ELF-1 (cell line): ENCODE results near the gene ZNF644.
"Not testable (repeated sequence)": the region's sequence is repeated elsewhere in the genome, so short reads cannot be mapped to it uniquely, and the experiment has no call there.

Experiments used
- DNase-seq: peaks from one replicate; pipeline ENCODE4 v3.0.0-alpha.2; 2016; ENCODE audit warnings: low read depth, low spot score

Gene ZNF644

DNA sequence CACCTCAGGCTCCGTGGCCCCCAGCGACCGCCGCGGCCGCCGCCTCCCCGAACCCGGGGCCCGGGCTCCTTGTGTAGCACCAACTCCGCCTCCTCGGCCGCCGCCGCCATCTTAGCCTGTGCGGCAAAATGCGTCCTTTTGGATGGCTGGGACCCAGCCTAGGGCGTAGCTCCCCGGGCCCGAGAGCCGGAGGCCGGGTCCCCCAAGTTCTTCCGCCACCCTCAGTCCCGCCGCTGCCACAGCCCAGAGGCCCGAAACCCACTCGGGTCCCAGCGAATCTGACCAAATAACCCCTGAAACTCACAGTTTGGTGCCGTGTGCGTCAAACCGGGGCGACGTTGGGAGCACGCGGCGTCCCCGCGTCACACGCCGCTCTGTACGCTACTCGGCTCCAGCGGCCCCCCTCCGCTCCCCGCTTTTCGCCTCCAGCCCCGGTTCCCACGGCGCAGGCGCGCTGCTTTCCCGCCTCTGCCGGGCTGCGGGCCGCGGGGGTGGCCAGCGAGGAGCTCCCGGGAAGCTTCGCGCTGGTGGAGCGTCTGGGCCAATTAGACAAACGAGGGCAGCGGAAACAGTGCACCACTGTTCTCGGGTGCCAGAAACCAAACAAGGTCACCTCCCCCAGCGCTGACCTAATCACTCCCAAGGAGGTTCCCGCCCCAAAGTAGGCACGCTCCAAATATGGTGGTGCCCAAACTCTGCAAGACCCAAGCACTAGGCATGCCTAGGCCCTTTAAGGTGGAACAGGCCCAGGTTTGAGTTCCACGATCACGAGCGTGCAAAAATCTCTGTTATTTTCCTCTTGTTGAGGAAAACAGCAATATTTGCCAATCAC, at the start of gene ZNF644:
Gene ZNF644, minus strand, starts transcription at position 350 of the 832 bp plus-strand sequence. CDS start 39,682 bp downstream, outside the sequence.
- peak; percentile 95 for DNase-seq

DNA sequence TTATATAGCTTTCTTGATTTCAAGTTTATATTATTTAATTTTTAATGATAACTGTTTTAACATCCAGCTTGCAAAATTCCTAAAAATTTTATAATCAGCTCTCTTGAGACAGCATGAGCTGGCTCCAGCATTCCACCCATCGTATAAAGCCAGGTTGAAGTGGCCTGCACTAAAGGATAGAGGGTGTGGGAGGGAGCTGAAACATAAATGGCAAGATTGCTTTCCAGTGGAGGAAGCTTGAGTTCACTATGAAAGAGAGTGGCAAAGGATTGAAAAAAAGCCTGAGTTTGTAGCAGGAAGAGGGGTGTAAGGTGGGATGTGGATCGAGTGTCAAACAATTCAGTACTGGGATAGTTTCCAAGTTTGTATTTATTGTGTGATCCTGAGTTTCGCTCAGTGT, 48.5 kb upstream of the ZNF644 start:
- no peak for DNase-seq

DNA sequence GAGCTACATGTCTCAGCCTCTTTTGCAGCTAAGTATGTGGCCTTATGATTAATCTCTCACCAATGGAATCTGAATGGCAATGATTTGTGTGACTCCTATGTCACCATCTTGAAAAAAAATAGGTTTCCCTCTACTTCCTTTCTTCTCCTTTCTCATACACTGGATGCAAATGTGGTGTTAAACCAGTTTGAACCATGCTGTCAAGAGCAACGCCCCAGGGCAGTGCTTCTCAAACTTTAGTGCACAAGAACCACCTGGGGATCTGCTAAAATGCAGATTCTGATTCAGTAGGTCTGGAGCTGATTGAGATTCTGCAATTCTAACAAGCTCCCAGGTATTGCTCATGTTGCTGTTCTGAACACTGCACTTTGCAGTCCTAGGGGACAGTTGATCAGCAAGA, 44.7 kb upstream of the ZNF644 start:
- peak; percentile 56 for DNase-seq

DNA sequence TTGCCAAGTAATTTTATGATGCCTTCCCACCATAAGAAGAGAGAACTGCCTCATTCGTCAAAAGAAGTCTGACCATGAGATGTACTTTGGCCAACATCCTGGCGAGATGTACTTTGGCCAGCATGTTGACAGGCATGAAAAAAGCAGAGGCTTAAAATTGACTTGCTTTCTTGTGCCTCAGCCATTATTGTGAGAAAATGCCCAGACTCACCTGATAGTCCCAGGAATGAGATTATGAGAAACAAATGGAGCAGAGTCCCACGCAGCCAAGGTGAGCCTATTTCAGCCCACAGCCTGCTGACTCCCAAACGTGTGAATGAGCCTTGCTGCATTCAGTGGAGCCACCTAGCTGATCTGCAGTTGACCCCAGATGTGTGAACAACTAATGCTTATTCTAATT, 43.5 kb upstream of the ZNF644 start:
- no peak for DNase-seq

DNA sequence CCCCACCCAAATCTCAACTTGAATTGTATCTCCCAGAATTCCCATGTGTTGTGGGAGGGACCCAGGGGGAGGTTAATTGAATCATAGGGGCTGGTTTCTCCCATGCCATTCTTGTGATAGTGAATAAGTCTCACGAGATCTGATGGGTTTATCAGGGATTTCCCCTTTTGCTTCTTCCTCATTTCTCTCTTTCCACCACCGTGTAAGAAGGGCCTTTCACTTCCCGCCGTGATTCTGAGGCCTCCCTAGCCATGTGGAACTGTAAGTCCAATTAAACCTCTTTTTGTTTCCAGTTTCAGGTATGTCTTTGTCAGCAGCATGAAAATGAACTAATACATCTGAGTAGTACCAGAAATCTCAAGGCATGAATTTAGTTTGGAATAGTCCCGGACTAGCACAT, 41.6 kb upstream of the ZNF644 start:
- DNase-seq, result not testable (repeated sequence)

DNA sequence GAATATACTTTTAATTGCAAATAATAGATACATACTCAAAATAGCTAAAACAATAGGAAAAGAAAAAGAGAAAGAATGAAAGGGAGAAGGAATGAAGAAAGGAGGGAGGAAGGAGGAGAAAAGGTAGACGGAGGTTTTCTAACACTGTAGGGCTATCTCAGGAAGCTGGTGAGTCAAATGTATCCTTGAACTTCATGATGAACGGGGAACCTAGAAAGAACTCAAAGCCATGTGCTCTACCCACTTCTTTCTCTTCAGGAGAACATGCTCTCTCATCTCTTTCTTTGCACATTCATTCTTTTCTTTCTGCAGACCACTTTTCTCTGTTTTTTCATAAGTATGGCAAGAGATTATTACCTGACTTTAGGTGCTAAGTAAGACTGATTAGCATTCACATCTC, 37.3 kb upstream of the ZNF644 start:
- no peak for DNase-seq

DNA sequence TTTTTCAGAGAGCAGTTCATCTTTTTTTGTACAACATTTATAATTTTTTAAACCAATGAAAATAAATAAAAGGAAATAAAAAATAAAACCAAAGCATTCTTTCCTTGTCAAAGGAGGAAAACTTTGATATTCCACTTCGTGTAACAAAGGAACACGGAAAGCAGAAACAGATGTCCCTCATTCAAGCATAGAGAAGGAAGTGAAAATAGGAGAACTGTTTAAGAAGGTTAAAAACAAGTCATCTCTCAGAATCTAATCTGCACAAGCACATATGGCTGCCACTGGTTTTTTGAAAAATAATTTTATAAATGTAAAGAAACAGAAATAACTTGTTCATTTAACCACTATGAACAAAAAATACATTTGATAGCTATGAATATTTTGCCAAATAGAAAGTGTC, 35.9 kb upstream of the ZNF644 start:
- no peak for DNase-seq

DNA sequence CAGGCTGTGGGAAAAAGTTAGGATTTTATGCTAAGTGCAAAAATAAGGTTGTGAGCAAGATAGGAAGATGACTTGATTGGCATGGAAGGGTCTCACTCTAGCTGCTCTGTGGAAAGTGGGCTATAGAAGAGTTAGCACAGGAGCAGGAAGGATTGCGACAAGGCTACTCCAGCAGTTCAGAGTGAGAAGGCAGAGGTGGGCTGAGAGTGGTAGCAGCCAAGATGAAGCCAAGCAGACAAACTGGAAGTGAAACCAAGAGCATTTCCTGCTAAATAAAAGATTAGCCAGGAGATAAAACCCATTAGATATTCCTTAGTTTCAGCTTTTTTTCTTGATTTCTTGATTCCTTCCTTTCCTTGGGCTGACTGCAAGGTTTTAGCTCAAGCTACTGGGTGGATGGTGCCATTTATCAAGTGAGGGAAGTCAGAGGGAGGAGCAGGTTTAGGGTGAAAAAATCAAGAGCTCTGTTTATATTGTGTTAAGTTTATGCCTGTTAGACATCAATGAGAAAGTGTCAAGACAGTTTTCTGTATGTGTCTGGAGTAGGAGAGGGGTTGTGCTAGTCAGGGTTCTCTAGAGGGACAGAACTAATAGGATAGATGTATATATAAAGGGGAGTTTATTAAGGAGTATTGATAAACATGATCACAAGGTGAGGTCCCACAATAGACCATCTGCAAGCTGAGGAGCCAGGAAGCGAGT, 33.1 kb upstream of the ZNF644 start:
- no peak for DNase-seq

DNA sequence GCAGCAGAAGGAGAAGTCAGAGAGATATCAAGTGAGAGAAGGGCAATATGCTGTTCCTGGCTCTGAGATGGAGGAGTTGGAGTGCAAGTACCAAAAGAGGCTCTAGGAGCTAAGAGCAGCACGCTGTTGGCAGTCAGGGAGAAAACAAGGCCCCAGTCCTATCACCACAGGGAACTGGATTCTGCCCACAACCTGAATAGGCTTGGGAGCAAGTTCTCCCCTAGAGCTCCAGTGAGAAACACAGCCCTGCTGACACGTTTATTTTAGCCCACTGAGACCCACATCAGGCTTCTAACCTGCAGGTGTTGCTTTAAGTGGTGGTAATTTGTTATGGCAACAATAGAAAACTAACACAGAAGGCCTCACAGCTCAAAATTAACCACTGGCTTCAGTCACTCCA, 31.8 kb upstream of the ZNF644 start:
- DNase-seq, result no peak

DNA sequence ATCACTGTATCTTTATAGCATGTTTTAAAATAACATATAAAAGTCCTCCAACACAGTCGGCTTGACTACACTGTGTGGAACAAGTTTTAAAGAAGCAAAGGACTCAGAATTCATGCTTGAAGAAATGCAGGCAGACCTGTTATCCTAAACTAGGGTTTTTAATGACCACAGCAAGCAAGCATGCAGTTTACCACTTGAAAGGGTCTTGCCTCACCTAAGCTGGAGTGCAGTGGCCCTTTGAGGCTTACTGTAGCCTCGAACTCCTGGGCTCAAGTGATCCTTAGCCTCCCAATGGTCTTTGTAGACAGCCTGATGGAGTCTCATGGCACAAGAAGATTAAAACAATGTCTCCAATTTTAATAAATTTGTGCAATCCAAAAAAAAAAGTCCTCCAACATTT, 27.7 kb upstream of the ZNF644 start:
- not testable (repeated sequence) for DNase-seq

DNA sequence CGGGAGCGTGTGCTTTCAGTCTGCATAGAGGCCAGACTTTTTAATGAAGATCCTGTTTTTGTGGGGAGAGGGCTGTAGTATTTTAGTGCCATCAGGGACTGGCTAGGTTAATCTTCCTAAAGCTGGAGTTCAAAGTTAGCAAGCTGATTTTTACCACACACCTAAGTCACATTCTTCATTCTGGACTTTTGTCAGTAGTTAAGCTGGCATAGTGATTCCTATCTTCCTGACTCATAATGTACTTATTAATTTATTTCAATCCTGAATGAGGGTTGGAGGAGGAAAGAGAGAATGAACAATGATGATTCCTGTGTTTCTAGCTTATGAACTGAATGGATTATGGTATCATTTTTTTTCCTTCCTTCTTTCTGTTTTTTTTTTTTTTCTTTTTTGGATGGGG, 24.9 kb upstream of the ZNF644 start:
- DNase-seq, result no peak

DNA sequence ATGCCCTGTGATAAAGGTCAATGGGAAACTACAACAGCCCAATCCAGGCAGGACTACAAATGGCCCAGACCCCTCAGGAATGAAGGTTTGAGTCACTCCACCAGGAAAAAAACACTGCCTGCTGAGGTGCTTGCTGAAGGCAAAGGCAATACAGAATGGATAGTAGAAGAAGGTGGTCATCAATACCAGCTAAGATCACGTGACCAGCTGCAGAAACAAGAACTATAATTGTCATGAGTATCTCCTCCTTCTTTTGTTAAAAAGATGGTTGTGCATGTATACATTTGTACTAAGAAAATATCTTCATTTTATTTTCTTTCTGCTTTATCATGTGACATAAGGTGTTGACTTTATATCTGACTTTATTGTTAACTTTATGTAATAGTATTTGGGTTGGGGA, 23.4 kb upstream of the ZNF644 start:
- DNase-seq, result no peak

DNA sequence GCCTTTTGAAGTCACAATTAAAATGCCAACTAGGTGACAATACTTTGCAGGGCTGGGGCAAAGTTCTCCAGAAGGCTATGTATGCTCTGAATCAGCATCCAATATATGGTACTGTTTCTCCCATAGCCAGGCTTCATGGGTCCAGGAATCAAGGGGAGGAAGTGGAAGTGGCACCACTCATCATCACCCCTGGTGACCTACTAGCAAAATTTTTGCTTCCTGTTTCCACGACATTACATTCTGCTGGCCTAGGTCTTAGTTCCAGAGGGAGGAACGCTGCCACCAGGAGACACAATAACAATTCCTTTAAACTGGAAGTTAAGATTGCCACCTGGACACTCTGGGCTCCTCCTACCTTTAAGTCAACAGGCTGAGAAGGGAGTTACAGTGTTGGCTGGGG, 22.9 kb upstream of the ZNF644 start:
- DNase-seq, result not testable (repeated sequence)

DNA sequence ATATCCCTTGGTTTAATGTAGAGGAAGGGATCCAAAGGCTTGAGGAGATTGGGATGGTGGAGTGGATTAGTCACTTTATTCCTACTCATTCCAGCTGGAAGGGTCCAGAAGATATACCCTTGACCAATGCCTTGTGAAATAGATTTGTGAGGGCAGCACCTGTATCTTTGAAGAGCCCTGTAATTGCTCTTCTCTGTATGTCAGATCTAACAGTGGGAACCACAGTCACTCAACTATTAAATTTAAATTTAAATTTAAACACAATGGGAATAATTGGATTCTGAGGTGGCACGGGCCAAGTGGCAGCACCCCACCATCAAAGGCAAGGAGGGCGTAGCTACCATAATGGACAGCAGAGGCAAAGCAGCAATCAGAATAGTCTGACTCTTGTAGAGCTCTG, 20.5 kb upstream of the ZNF644 start:
- not testable (repeated sequence) for DNase-seq

DNA sequence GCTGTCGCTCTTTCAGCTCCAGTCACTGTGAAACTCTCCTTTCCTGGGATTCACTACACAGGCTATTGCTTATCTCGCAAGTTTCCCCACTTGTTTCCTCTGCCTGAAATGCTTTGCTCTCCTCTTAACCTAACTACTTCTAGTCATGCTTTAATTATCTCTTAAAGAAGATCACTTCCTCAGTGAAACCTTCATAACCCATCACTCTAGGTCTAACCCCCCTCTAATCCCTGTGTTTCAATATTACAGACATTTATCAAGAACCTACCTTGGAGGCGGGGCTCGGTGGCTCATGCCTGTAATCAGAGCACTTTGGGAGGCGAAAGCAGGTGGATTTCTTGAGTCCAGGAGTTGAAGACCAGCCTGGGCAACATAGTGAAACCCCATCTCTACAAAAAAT, 16.7 kb upstream of the ZNF644 start:
- no peak for DNase-seq

DNA sequence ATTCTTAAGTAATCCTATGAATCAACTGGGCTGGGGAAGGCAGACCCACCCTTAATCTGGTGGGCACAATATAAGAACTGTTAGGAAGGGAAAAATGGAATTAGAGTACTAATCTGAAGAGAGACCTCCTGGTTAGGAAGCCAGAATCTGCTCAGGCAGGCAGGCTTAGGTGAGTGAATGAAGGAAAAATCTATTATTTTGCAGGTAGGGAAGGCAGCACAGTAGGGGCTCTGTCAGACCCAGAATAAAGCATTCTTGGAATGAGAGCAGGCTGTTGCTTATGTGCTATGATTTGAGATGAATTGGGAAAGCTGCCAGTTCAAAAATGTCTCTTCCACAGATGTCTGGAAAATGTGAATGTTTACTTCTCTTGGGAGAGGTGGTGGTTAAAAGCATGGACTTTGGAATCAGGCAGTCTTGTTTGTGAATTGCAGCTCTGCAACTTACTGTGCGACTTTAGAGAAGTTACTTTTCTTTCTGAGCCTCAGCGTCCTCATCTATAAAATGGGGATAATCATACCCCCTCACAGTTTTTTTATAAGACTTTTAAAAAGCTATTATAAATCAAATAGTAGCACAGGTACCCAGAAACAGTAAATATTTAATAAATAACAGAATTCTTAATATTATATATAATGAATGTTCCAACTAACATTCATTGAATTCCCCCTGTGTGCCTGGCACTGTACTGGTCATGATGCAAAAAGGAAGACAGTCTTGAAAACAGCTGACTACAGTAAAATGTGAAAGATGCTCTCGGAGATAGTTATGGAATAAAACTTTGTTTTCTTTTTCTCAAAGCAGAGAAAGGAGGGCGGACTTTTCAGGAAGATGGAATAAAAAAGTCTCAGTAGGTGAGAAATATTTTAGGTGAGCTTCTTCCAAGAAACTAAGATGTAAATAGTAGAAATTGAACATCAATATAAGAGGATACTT, 15.3 kb upstream of the ZNF644 start:
- DNase-seq, result no peak

DNA sequence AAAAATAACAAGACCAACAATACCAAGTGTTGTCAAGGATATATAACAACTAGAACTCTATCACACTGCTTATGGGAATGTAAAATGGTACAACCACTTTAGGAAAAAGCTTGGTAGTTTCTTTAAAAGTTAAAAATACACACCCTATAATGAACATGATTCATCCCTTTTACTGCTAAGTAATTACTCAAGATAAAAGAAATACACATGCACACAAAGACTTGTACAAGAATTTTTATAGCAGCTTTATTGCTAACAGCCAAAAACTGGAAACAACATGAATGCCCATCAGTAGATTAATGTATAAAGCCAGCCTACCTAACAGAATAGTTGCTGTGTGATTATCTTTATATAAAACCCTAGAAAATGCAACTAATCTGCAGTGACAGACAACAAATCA, 10.5 kb upstream of the ZNF644 start:
- DNase-seq, result no peak

DNA sequence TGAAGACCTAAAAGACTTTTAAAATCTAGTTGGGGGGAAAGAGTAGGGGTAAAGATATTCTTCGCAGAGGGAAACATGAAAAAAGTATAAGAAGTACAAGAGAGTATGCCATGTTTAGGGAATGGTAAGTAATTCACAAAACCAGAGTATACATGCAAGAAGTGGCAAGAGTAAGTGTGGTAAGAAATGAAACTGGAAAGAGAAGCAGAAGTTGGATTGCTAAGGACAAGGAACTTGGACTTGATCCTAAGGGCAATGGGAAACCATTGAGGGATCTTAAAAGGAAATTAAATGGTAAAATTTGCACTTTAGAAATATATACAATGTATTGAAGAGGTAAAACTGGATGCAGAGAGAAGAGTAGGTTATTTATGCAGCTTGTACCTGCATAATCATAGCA, 9.2 kb upstream of the ZNF644 start:
- DNase-seq, result no peak

DNA sequence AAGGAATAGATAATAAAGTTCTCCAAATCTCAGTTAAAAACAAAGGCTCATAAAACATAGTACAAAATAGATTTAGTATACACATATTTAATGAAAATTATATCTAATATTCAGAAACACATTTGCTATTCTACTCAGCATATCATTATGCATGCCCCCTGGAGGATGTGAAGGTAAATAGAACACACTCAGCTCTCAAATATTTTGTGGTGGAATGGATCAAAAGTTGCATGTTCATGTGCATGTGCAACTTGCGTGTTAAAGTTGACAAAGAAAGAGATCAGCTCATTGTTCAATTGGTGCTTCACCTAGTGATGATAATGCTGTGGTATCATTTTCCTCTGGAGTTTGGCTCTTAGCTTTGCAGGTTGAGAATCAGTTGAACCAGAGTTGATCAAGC, 4.9 kb upstream of the ZNF644 start:
- no peak for DNase-seq

DNA sequence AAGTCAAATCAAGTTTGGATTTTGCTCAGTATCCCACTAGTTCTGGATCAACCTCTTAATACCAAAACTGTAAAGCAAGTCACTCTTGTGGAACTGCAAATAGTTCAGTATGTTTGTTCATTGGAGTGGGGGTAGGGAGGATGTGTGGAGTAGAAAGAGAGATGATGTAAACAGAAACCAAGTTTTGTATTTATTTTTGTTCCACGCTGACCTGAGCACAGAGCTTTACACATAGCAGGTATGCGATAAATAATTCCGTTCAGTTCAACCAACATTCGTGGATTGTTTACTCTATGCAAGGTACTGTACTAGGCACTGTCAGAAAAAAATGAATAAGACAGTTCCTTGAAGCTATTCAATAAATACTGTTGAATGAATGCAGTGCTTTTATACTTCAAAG, 4.5 kb upstream of the ZNF644 start:
- DNase-seq, result no peak

DNA sequence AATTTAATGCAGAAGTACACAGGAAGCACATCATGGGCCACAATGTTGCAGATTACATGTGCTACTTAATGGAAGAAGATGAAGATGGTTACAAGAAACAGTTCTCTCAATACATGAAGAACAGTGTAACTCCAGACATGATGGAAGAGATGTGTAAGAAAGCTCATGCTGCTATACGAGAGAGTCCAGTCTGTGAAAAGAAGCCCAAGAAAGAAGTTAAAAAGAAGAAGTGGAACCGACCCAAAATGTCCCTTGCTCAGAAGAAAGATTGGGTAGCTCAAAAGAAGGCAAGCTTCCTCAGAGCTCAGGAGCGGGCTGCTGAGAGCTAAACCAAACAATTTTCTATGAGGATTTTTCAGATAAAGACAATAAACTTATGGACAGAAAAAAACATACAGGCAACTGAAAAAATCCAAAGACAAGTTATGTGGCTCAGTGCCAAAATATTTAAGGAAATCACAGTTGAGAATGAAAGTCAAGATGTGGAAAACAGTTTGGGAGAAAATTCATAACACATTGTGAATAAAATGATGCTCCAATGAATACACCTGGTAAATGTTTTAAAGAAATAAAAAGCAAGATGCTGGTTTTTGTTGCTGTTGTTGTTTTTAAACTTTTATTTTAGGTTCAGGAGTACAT, 2.8 kb upstream of the ZNF644 start:
- DNase-seq, result no peak

DNA sequence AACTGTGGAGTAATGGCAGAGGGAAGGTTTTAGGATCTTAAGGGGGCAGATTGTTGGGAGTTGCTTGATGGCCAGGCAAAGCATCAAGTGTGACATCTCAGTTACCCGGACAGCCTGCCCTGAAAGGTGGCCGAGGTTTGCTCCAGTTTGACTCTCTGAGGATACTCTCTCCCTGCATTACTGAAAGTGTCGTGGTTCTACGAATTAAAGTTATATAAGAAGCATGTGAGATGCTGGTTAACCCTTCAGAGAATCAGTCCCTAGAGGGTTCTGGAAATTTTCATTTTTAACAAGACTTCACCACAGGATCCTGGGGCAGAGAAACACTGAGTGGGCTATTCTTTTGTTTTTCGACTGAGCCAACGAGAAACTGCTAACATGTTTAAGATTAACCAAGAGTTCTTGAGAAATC, 689 bp upstream of the ZNF644 start:
- no peak for DNase-seq
